ENCODE results near the gene RTP3.
"Not testable (repeated sequence)": the region's sequence is repeated elsewhere in the genome, so short reads cannot be mapped to it uniquely, and the experiment has no call there.

RTP3 gene

GRCh38 chr3:46537316-46537715 lies 39.5 kb downstream of the RTP3 start:
- H3K4me3 Mint-ChIP-seq, result no peak overlapping the region
- H3K36me3 Mint-ChIP-seq (ENCODE audit: low read depth), result peaks cover 4% of the 10 kb centered on the region
- peaks cover 8% of the 10 kb centered on the region for H3K9me3 Mint-ChIP-seq
- H3K27ac Mint-ChIP-seq, result no peak overlapping the region
- H3K4me1 Mint-ChIP-seq (ENCODE audit: low read depth), result peaks cover 41% of the 10 kb centered on the region
- H3K27me3 Mint-ChIP-seq (ENCODE audit: low read depth), result peaks cover 54% of the 10 kb centered on the region

GRCh38 chr3:46537779-46538178 lies 40.0 kb downstream of the RTP3 start:
- Mint-ChIP-seq H3K27ac (peak overlapping the region; percentile 91), H3K4me3 (peak overlapping the region; percentile 66)

GRCh38 chr3:46538425-46538802 lies 40.6 kb downstream of the RTP3 start:
- Mint-ChIP-seq H3K4me3 (peak overlapping the region; percentile 66), H3K27ac (peak overlapping the region; percentile 91), H3K4me1 (ENCODE audit: low read depth) (peaks cover 45% of the 10 kb centered on the region), H3K27me3 (ENCODE audit: low read depth) (peaks cover 49% of the 10 kb centered on the region)
- not testable (repeated sequence) for H3K36me3 Mint-ChIP-seq (ENCODE audit: low read depth); H3K9me3 Mint-ChIP-seq

More at GRCh38 chr3:46537779-46538178, 40.0 kb downstream of the RTP3 start:
- peaks cover 55% of the 10 kb centered on the region for H3K27me3 Mint-ChIP-seq (ENCODE audit: low read depth)
- H3K36me3 Mint-ChIP-seq (ENCODE audit: low read depth), result peaks cover 4% of the 10 kb centered on the region
- peaks cover 8% of the 10 kb centered on the region for H3K9me3 Mint-ChIP-seq
- H3K4me1 Mint-ChIP-seq (ENCODE audit: low read depth), result peaks cover 44% of the 10 kb centered on the region

GRCh38 chr3:46538803-46539442 lies 41.1 kb downstream of the RTP3 start:
- Mint-ChIP-seq H3K4me3 (peak overlapping the region; percentile 66), H3K36me3 (ENCODE audit: low read depth) (peaks cover 4% of the 10 kb centered on the region), H3K9me3 (peaks cover 8% of the 10 kb centered on the region), H3K4me1 (ENCODE audit: low read depth) (peaks cover 45% of the 10 kb centered on the region), H3K27ac (peak overlapping the region; percentile 91), H3K27me3 (ENCODE audit: low read depth) (peaks cover 44% of the 10 kb centered on the region)

GRCh38 chr3:46539443-46540005 lies 41.7 kb downstream of the RTP3 start:
- Mint-ChIP-seq H3K36me3 (ENCODE audit: low read depth) (peaks cover 4% of the 10 kb centered on the region), H3K9me3 (peaks cover 3% of the 10 kb centered on the region), H3K4me3 (peak overlapping the region; percentile 66), H3K27me3 (ENCODE audit: low read depth) (peaks cover 42% of the 10 kb centered on the region), H3K4me1 (ENCODE audit: low read depth) (peaks cover 45% of the 10 kb centered on the region), H3K27ac (peak overlapping the region; percentile 91)

DNA sequence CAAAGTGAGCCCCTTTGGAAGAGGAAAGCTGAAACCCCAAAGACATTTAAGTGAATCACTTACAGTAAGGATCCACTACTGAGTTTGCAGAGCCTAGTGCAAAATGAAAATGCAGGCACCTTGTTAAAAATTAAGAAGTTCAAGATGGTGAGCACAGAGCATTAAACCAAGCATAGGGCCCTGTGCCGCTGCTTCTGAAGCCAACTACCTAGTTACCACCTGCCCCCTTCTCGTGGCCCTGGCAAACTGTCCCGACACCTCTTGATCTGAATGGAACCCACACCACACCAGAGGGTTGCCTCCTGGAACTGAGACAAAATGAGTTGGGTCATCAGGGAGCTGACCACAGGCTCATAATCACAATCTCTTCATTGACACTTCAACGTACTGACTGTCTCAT lies 42.8 kb downstream of the RTP3 start:
- H3K27me3 Mint-ChIP-seq (ENCODE audit: low read depth), result peaks cover 36% of the 10 kb centered on the region
- H3K9me3 Mint-ChIP-seq, result no peaks in the 10 kb centered on the region
- H3K27ac Mint-ChIP-seq, result no peak overlapping the region
- H3K4me3 Mint-ChIP-seq, result no peak overlapping the region
- H3K36me3 Mint-ChIP-seq (ENCODE audit: low read depth), result peaks cover 4% of the 10 kb centered on the region
- H3K4me1 Mint-ChIP-seq (ENCODE audit: low read depth), result peaks cover 47% of the 10 kb centered on the region

DNA sequence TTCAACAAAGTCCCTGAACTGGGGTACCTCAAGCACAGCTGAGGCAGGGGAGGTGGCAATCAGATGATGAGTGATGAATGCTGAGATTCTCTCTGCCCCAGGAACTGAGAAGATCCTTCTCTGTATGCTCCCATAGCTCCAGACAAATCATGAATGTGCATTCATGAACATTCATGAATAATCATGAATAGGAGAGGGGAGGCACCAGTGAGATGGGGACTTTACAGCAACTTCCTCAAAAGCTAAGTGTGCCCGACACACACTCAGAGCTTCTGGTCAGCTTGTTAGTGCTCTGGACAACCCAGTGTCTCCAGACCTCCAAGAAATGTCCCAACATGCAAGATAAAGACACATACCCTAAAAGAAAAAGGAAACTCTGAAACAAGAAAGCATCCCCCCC lies 44.1 kb downstream of the RTP3 start:
- H3K9me3 Mint-ChIP-seq, result no peaks in the 10 kb centered on the region
- H3K36me3 Mint-ChIP-seq (ENCODE audit: low read depth), result peaks cover 2% of the 10 kb centered on the region
- H3K4me3 Mint-ChIP-seq, result no peak overlapping the region
- no peak overlapping the region for H3K27ac Mint-ChIP-seq
- peaks cover 26% of the 10 kb centered on the region for H3K27me3 Mint-ChIP-seq (ENCODE audit: low read depth)
- peaks cover 45% of the 10 kb centered on the region for H3K4me1 Mint-ChIP-seq (ENCODE audit: low read depth)

- Mint-ChIP-seq H3K4me1 (ENCODE audit: low read depth) (peaks cover 42% of the 10 kb centered on the region), H3K27me3 (ENCODE audit: low read depth) (peaks cover 26% of the 10 kb centered on the region), H3K9me3 (no peaks in the 10 kb centered on the region), H3K36me3 (ENCODE audit: low read depth) (peaks cover 2% of the 10 kb centered on the region), H3K27ac (no peak overlapping the region), H3K4me3 (no peak overlapping the region)
Observed at GRCh38 chr3:46542344-46542743, 44.6 kb downstream of the RTP3 start.

DNA sequence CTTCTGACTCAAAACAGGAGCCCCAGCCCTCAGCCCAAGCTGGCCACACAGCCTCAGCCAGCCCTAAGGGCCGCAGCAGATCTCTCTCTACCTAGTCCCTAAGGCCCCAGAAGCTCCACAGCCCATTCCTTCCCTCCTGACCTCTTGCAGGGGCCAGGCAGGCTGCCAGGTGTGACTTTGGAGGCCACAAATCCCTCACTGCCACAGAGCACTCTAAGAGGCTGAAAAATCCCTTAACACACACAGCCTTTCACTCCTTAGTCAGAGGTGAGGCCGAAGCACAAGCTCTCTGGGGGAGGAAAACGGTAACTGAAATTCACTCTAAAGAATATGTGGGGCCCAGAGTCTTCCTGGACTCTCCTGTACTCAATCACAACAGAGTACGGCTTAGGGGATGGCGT lies 45.0 kb downstream of the RTP3 start:
- no peak overlapping the region for H3K27ac Mint-ChIP-seq
- no peaks in the 10 kb centered on the region for H3K9me3 Mint-ChIP-seq
- peaks cover 2% of the 10 kb centered on the region for H3K36me3 Mint-ChIP-seq (ENCODE audit: low read depth)
- peaks cover 39% of the 10 kb centered on the region for H3K4me1 Mint-ChIP-seq (ENCODE audit: low read depth)
- H3K27me3 Mint-ChIP-seq (ENCODE audit: low read depth), result peaks cover 24% of the 10 kb centered on the region
- no peak overlapping the region for H3K4me3 Mint-ChIP-seq

- peaks cover 2% of the 10 kb centered on the region for H3K36me3 Mint-ChIP-seq (ENCODE audit: low read depth)
- H3K4me1 Mint-ChIP-seq (ENCODE audit: low read depth), result peaks cover 28% of the 10 kb centered on the region
- no peaks in the 10 kb centered on the region for H3K9me3 Mint-ChIP-seq
- peaks cover 34% of the 10 kb centered on the region for H3K27me3 Mint-ChIP-seq (ENCODE audit: low read depth)
- H3K27ac Mint-ChIP-seq, result no peak overlapping the region
- H3K4me3 Mint-ChIP-seq, result no peak overlapping the region
Observed at GRCh38 chr3:46544771-46545503, 47.2 kb downstream of the RTP3 start.

DNA sequence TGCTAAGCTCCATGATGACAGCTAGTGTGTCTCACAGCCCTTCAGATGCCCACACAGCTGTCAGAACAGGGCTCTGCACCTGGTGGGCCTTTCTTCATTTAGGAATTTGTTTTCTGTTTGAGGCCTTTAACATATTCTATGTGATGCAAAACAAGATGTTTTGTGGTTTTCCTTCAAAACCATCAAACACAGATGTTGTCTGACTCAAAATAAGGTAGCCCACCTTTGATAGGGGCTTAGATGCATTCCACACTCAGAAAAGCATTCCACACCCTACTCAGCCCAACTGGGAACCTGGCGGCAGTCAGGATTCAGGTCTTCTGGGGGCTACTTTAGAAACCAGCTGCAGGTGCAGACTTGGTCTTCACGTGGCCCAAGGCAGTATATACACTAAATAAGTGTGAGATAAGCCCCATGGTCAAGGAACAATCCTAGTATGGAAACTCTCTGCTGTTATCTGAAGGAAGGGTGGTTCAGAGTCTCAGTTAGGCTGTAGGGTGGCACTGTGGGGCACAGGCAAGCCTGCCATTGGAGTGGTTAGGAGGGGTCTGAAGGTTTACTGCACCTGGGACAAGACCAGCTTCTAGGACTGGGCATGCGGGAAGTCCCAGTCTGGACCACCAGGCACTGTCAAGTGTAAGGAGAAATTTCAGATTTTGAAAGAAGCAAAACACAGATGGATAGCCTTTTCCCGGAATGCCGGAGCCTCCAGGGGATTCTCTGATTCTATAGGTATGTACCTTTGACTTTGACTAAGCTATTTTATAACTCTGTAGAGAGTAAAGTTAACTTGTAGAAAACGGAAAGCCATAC lies 48.2 kb downstream of the RTP3 start:
- no peak overlapping the region for H3K27ac Mint-ChIP-seq
- peaks cover 26% of the 10 kb centered on the region for H3K4me1 Mint-ChIP-seq (ENCODE audit: low read depth)
- no peaks in the 10 kb centered on the region for H3K9me3 Mint-ChIP-seq
- no peak overlapping the region for H3K4me3 Mint-ChIP-seq
- H3K36me3 Mint-ChIP-seq (ENCODE audit: low read depth), result no peaks in the 10 kb centered on the region
- peaks cover 36% of the 10 kb centered on the region for H3K27me3 Mint-ChIP-seq (ENCODE audit: low read depth)

GRCh38 chr3:46546896-46547440 lies 49.2 kb downstream of the RTP3 start:
- Mint-ChIP-seq H3K27ac (no peak overlapping the region), H3K36me3 (ENCODE audit: low read depth) (no peaks in the 10 kb centered on the region), H3K27me3 (ENCODE audit: low read depth) (peaks cover 36% of the 10 kb centered on the region), H3K4me1 (ENCODE audit: low read depth) (peaks cover 21% of the 10 kb centered on the region), H3K9me3 (no peaks in the 10 kb centered on the region), H3K4me3 (no peak overlapping the region)

DNA sequence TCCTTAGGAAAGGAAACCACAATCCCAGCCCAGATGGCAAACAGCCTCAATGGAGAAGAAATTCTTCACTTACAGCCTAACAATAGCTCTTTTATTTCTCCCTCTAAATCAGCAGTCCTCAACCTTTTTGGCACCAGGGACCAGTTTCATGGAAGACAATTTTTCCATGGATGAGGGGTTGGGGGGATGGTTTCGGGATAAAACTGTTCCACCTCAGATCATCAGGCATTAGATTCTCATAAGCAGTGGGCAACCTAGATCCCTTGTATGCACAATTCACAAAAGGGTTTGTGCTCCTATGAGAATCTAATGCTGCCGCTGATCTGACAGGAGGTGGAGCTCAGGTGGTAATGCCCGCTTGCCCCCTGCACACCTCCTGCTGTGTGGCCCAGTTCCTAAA lies 50.8 kb downstream of the RTP3 start:
- not testable (repeated sequence) for H3K27ac Mint-ChIP-seq; H3K4me3 Mint-ChIP-seq; H3K36me3 Mint-ChIP-seq (ENCODE audit: low read depth); H3K9me3 Mint-ChIP-seq
- Mint-ChIP-seq H3K27me3 (ENCODE audit: low read depth) (peaks cover 42% of the 10 kb centered on the region), H3K4me1 (ENCODE audit: low read depth) (peaks cover 17% of the 10 kb centered on the region)

- peaks cover 41% of the 10 kb centered on the region for H3K27me3 Mint-ChIP-seq (ENCODE audit: low read depth)
- H3K9me3 Mint-ChIP-seq, result no peaks in the 10 kb centered on the region
- peaks cover 17% of the 10 kb centered on the region for H3K4me1 Mint-ChIP-seq (ENCODE audit: low read depth)
- no peak overlapping the region for H3K4me3 Mint-ChIP-seq
- no peak overlapping the region for H3K27ac Mint-ChIP-seq
- H3K36me3 Mint-ChIP-seq (ENCODE audit: low read depth), result no peaks in the 10 kb centered on the region
Observed at GRCh38 chr3:46549408-46549904, 51.7 kb downstream of the RTP3 start.

Data from T-helper 1 cell treated with Interleukin-12 subunit alpha and Interleukin-12 subunit beta and Interleukin-4 antibody, amounts not matched to agents 30 μg/mL and 1 μg/mL, for 36 hours (primary cell).